ENCODE data around the gene EPS15. TPM values are rescaled to one million over a fixed set of nuclear protein-coding genes. Genes with fewer than 3 reads are reported as not detected.

EPS15 gene
- total and polyA plus RNA-seq, 10 donors = 24.2 to 142 (median 126) TPM

- Histone ChIP-seq H3K36me3 (peaks cover 3 to 100% (median 83%) of the 10 kb centered on the region in 6 donors), H3K9me3 (no peaks in the 10 kb centered on the region), H3K27me3 (replicated peaks in 1 of 7) (no peaks in the 10 kb centered on the region), H3K27ac (no peak overlapping the region), H3K4me3 (no peak overlapping the region), H3K4me1 (no peaks in the 10 kb centered on the region)
- intact Hi-C loops (cut with DNase I; ENCODE audit: low total_unique reads) = no loop called here
- no peak for DNase-seq
- no peak for TF ChIP-seq POLR2AphosphoS5 (IDR thresholded peaks at IDR 0.05)
- no peak for TF ChIP-seq POLR2A (IDR thresholded peaks at IDR 0.05)
- no peak for TF ChIP-seq CTCF (IDR thresholded peaks at IDR 0.05 in 8 of 11, conservative IDR thresholded peaks at IDR 0.05 in 3 of 11)
- 94 to 97% (median 96%) methylated on average over 4 of the region's 4 CpGs for WGBS, 5 donors
Observed at GRCh38 chr1:51359879-51360278, 159.2 kb downstream of the EPS15 start.

- no peak overlapping the region for H3K27ac ChIP-seq
- H3K27me3 ChIP-seq (replicated peaks in 1 of 7) = no peaks in the 10 kb centered on the region
- 96 to 100% (median 97%) methylated on average over 1 of the region's 1 CpG for WGBS, 5 donors
- no peak overlapping the region for H3K4me3 ChIP-seq
- intact Hi-C loops (cut with DNase I; ENCODE audit: low total_unique reads) = no loop called here
- no peaks in the 10 kb centered on the region for H3K4me1 ChIP-seq
- no peak for DNase-seq
- no peaks in the 10 kb centered on the region for H3K9me3 ChIP-seq
- H3K36me3 ChIP-seq = peaks cover 3 to 90% (median 56%) of the 10 kb centered on the region in 6 donors
- TF ChIP-seq CTCF (IDR thresholded peaks at IDR 0.05 in 8 of 11, conservative IDR thresholded peaks at IDR 0.05 in 3 of 11) (no peak), POLR2AphosphoS5 (IDR thresholded peaks at IDR 0.05) (no peak), POLR2A (IDR thresholded peaks at IDR 0.05) (no peak)
Observed at GRCh38 chr1:51355382-51355781, 163.7 kb downstream of the EPS15 start.

GRCh38 chr1:51354416-51354815 is 164.7 kb downstream of the EPS15 start:
- DNase-seq = no peak
- Histone ChIP-seq H3K4me1 (no peaks in the 10 kb centered on the region), H3K9me3 (no peaks in the 10 kb centered on the region), H3K27ac (no peak overlapping the region), H3K27me3 (replicated peaks in 1 of 7) (no peaks in the 10 kb centered on the region), H3K4me3 (no peak overlapping the region), H3K36me3 (peaks cover 0 to 81% (median 48%) of the 10 kb centered on the region in 6 donors)
- TF ChIP-seq POLR2A (IDR thresholded peaks at IDR 0.05) (no peak), CTCF (IDR thresholded peaks at IDR 0.05 in 8 of 11, conservative IDR thresholded peaks at IDR 0.05 in 3 of 11) (no peak), POLR2AphosphoS5 (IDR thresholded peaks at IDR 0.05) (no peak)
- 79 to 95% (median 94%) methylated on average over 3 of the region's 3 CpGs for WGBS, 5 donors
- intact Hi-C loops (cut with DNase I; ENCODE audit: low total_unique reads) = no loop called here

GRCh38 chr1:51351907-51352306 is 167.2 kb downstream of the EPS15 start:
- peaks cover 0 to 56% (median 32%) of the 10 kb centered on the region in 6 donors for H3K36me3 ChIP-seq
- no peak overlapping the region for H3K27ac ChIP-seq
- no peak for DNase-seq
- TF ChIP-seq POLR2A (IDR thresholded peaks at IDR 0.05) (no peak), POLR2AphosphoS5 (IDR thresholded peaks at IDR 0.05) (no peak)
- 82 to 94% (median 93%) methylated on average over 1 of the region's 1 CpG for WGBS, 5 donors
- H3K4me1 ChIP-seq = no peaks in the 10 kb centered on the region
- intact Hi-C loops (cut with DNase I; ENCODE audit: low total_unique reads) = no loop called here
- H3K9me3 ChIP-seq = no peaks in the 10 kb centered on the region
- peaks cover 0 to 1% (median 0%) of the 10 kb centered on the region in 7 donors for H3K27me3 ChIP-seq (replicated peaks in 1 of 7)
- H3K4me3 ChIP-seq = no peak overlapping the region

GRCh38 chr1:51349862-51350261 is 169.2 kb downstream of the EPS15 start:
- H3K4me1 ChIP-seq = peaks cover 0 to 8% (median 6%) of the 10 kb centered on the region in 6 donors
- H3K9me3 ChIP-seq = no peaks in the 10 kb centered on the region
- peaks cover 0 to 22% (median 9%) of the 10 kb centered on the region in 7 donors for H3K27me3 ChIP-seq (replicated peaks in 1 of 7)
- no peak for DNase-seq
- 91 to 99% (median 94%) methylated on average over 3 of the region's 3 CpGs for WGBS, 5 donors
- H3K27ac ChIP-seq = no peak overlapping the region
- H3K4me3 ChIP-seq = no peak overlapping the region
- H3K36me3 ChIP-seq = peaks cover 0 to 35% (median 14%) of the 10 kb centered on the region in 6 donors
- TF ChIP-seq CTCF (IDR thresholded peaks at IDR 0.05 in 8 of 11, conservative IDR thresholded peaks at IDR 0.05 in 3 of 11) (no peak), POLR2AphosphoS5 (IDR thresholded peaks at IDR 0.05) (no peak), POLR2A (IDR thresholded peaks at IDR 0.05) (no peak)
- intact Hi-C loops (cut with DNase I; ENCODE audit: low total_unique reads) = no loop called here

Measured in spleen (tissue), 11 donors.